H1 (cell line): ENCODE data around the gene THOC5. TPM values are rescaled to one million over a fixed set of nuclear protein-coding genes. Genes with fewer than 3 reads are reported as not detected.

Experiments used
- BCL11A ChIP-seq, 2 experiments: IDR thresholded peaks; one replicate each; pipeline ENCODE4 v1.6.1; 2011; ENCODE audit warnings: low read depth in 2 of 2, low read length in 2 of 2, mild to moderate bottlenecking in 2 of 2
- KDM4A ChIP-seq: IDR thresholded peaks from one replicate; pipeline ENCODE4 v1.7.1; 2012; ENCODE audit warnings: low read depth, mild to moderate bottlenecking, moderate library complexity, low read length, inconsistent platforms; ENCODE audit not compliant: severe bottlenecking
- RNF2 ChIP-seq: fragments of 200-900, 300-1000 bp; sonication (generic); IDR thresholded peaks from 2 replicates; pipeline ENCODE4 v1.7.1; 2016; ENCODE audit warnings: borderline replicate concordance, low read depth, mild to moderate bottlenecking, antibody characterized with exemption, low read length; ENCODE audit not compliant: poor library complexity, severe bottlenecking; ENCODE audit errors: missing control alignments
- SP2 ChIP-seq: IDR thresholded peaks from 2 replicates; pipeline ENCODE4 v1.6.1; 2012; ENCODE audit warnings: mild to moderate bottlenecking, low read length, inconsistent platforms
- TAF7 ChIP-seq: optimal IDR thresholded peaks from 2 replicates; pipeline ENCODE3; 2011; ENCODE audit warnings: low read depth, mild to moderate bottlenecking, inconsistent platforms, low read length, moderate library complexity, borderline replicate concordance
- polyA plus RNA-seq, 7 experiments: library from polyadenylated mRNA; depleted of rRNA in 3 of 7; stranded (reverse) in 5 of 7; unstranded in 2 of 7; fragments of >200 nt in 5 of 7; fragments of 200-250 nt in 2 of 7; gene quantifications; 1 replicate in 5 of 7; 2 replicates in 1 of 7; 4 replicates in 1 of 7; pipeline versions ENCODE4 v1.2.1 to v1.2.3, GENCODE V29; 2011 to 2013; ENCODE audit warnings: missing spikeins in 2 of 7, mixed read lengths in 2 of 7
- total RNA-seq: library from RNA; stranded (reverse); fragmentation: NEBNext Ultra II Directional; extraction: Animal tissue kit (Norgen Biotek cat#: 25700); gene quantifications from 2 replicates; pipeline ENCODE4 v1.2.1, GENCODE V29; 2021
- TF ChIP-seq, protein P1 (sequence below): fragments of 300-600 bp; sonication (generic); IDR thresholded peaks from 2 replicates; pipeline ENCODE4 v1.7.1; 2012; ENCODE audit warnings: low read length, moderate library complexity, mild to moderate bottlenecking, inconsistent platforms; ENCODE audit not compliant: insufficient replicate concordance
- TF ChIP-seq, protein P2 (sequence below): IDR thresholded peaks from 2 replicates; pipeline ENCODE4 v1.6.1; 2012; ENCODE audit warnings: inconsistent platforms
- TF ChIP-seq, protein P3 (sequence below), 3 experiments: IDR thresholded peaks; 1 replicate in 2 of 3; 2 replicates in 1 of 3; pipeline versions ENCODE4 v1.5.1 to v1.6.1; 2011; ENCODE audit warnings: low read length in 3 of 3, mild to moderate bottlenecking in 3 of 3, inconsistent platforms in 2 of 3, low read depth in 1 of 3, moderate library complexity in 1 of 3; ENCODE audit not compliant: insufficient read depth in 1 of 3; ENCODE audit errors: control extremely low read depth in 1 of 3

Gene THOC5
- total and polyA plus RNA-seq, 2 of the 8 experiments (the other 6 are each of a cell fraction or from before 2014, with no cell fraction given): 27.7 to 65.7 TPM

- TF ChIP-seq, protein P1, sequence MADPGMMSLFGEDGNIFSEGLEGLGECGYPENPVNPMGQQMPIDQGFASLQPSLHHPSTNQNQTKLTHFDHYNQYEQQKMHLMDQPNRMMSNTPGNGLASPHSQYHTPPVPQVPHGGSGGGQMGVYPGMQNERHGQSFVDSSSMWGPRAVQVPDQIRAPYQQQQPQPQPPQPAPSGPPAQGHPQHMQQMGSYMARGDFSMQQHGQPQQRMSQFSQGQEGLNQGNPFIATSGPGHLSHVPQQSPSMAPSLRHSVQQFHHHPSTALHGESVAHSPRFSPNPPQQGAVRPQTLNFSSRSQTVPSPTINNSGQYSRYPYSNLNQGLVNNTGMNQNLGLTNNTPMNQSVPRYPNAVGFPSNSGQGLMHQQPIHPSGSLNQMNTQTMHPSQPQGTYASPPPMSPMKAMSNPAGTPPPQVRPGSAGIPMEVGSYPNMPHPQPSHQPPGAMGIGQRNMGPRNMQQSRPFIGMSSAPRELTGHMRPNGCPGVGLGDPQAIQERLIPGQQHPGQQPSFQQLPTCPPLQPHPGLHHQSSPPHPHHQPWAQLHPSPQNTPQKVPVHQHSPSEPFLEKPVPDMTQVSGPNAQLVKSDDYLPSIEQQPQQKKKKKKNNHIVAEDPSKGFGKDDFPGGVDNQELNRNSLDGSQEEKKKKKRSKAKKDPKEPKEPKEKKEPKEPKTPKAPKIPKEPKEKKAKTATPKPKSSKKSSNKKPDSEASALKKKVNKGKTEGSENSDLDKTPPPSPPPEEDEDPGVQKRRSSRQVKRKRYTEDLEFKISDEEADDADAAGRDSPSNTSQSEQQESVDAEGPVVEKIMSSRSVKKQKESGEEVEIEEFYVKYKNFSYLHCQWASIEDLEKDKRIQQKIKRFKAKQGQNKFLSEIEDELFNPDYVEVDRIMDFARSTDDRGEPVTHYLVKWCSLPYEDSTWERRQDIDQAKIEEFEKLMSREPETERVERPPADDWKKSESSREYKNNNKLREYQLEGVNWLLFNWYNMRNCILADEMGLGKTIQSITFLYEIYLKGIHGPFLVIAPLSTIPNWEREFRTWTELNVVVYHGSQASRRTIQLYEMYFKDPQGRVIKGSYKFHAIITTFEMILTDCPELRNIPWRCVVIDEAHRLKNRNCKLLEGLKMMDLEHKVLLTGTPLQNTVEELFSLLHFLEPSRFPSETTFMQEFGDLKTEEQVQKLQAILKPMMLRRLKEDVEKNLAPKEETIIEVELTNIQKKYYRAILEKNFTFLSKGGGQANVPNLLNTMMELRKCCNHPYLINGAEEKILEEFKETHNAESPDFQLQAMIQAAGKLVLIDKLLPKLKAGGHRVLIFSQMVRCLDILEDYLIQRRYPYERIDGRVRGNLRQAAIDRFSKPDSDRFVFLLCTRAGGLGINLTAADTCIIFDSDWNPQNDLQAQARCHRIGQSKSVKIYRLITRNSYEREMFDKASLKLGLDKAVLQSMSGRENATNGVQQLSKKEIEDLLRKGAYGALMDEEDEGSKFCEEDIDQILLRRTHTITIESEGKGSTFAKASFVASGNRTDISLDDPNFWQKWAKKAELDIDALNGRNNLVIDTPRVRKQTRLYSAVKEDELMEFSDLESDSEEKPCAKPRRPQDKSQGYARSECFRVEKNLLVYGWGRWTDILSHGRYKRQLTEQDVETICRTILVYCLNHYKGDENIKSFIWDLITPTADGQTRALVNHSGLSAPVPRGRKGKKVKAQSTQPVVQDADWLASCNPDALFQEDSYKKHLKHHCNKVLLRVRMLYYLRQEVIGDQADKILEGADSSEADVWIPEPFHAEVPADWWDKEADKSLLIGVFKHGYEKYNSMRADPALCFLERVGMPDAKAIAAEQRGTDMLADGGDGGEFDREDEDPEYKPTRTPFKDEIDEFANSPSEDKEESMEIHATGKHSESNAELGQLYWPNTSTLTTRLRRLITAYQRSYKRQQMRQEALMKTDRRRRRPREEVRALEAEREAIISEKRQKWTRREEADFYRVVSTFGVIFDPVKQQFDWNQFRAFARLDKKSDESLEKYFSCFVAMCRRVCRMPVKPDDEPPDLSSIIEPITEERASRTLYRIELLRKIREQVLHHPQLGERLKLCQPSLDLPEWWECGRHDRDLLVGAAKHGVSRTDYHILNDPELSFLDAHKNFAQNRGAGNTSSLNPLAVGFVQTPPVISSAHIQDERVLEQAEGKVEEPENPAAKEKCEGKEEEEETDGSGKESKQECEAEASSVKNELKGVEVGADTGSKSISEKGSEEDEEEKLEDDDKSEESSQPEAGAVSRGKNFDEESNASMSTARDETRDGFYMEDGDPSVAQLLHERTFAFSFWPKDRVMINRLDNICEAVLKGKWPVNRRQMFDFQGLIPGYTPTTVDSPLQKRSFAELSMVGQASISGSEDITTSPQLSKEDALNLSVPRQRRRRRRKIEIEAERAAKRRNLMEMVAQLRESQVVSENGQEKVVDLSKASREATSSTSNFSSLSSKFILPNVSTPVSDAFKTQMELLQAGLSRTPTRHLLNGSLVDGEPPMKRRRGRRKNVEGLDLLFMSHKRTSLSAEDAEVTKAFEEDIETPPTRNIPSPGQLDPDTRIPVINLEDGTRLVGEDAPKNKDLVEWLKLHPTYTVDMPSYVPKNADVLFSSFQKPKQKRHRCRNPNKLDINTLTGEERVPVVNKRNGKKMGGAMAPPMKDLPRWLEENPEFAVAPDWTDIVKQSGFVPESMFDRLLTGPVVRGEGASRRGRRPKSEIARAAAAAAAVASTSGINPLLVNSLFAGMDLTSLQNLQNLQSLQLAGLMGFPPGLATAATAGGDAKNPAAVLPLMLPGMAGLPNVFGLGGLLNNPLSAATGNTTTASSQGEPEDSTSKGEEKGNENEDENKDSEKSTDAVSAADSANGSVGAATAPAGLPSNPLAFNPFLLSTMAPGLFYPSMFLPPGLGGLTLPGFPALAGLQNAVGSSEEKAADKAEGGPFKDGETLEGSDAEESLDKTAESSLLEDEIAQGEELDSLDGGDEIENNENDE: no peak
- no peak for TF ChIP-seq SP2
- no peak for TF ChIP-seq KDM4A
- TF ChIP-seq TAF7: no peak
- TF ChIP-seq, protein P2, sequence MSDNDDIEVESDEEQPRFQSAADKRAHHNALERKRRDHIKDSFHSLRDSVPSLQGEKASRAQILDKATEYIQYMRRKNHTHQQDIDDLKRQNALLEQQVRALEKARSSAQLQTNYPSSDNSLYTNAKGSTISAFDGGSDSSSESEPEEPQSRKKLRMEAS: no peak
- no peak for TF ChIP-seq RNF2
- no peak for TF ChIP-seq BCL11A (IDR thresholded peaks at IDR 0.05; ENCODE audit: low read depth in 2 of 2, low read length in 2 of 2)
- TF ChIP-seq, protein P3, sequence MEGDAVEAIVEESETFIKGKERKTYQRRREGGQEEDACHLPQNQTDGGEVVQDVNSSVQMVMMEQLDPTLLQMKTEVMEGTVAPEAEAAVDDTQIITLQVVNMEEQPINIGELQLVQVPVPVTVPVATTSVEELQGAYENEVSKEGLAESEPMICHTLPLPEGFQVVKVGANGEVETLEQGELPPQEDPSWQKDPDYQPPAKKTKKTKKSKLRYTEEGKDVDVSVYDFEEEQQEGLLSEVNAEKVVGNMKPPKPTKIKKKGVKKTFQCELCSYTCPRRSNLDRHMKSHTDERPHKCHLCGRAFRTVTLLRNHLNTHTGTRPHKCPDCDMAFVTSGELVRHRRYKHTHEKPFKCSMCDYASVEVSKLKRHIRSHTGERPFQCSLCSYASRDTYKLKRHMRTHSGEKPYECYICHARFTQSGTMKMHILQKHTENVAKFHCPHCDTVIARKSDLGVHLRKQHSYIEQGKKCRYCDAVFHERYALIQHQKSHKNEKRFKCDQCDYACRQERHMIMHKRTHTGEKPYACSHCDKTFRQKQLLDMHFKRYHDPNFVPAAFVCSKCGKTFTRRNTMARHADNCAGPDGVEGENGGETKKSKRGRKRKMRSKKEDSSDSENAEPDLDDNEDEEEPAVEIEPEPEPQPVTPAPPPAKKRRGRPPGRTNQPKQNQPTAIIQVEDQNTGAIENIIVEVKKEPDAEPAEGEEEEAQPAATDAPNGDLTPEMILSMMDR (IDR thresholded peaks at IDR 0.05; ENCODE audit: control extremely low read depth in 1 of 3, insufficient read depth in 1 of 3, low read depth in 1 of 3, low read length in 3 of 3): no peak
Observed at GRCh38 chr22:29461263-29461662, 92.3 kb downstream of the THOC5 start (continued).
